PC-9 (cell line): ENCODE measurements around the gene ASIC4. TPM values are rescaled to one million over a fixed set of nuclear protein-coding genes. Genes with fewer than 3 reads are reported as not detected.

Experiments
- BruUV-seq: library from RNA; stranded (reverse); fragments of 400-500 nt; replicated peaks from 2 replicates; lab custom pipeline; 2021; lab: Mats Ljungman, UMichigan
- CTCF ChIA-PET: fragments of 300-600 bp; sonication (Branson Sonifier 250); formaldehyde crosslinking; loops from one replicate; lab custom pipeline; 2022; ENCODE audit warnings: antibody characterized with exemption; lab: Charles Lee
- POLR2A ChIA-PET: fragments of 300-600 bp; sonication (Branson Sonifier 250); formaldehyde crosslinking; loops from one replicate; lab custom pipeline; 2022; ENCODE audit warnings: antibody characterized with exemption; ENCODE audit not compliant: unreplicated experiment; lab: Charles Lee
- DNase-seq, 2 experiments: peaks; one replicate each; pipeline versions ENCODE4 v3.0.0 to v3.0.0-alpha.2; 2015 to 2022; ENCODE audit warnings: mixed read lengths in 1 of 2
- H2AFZ ChIP-seq: fragments of 200-600 bp; sonication (generic); 2 replicates; pipeline ENCODE4 v1.8.1; 2017; ENCODE audit warnings: antibody characterized with exemption
- H3F3A ChIP-seq: fragments of 200-600 bp; sonication (generic); 2 replicates; pipeline ENCODE4 v1.8.1; 2017; ENCODE audit warnings: antibody characterized with exemption, mild to moderate bottlenecking, low read depth; ENCODE audit not compliant: insufficient read depth
- H3K27ac ChIP-seq: fragments of 200-600 bp; sonication (generic); 2 replicates; pipeline ENCODE4 v1.6.1; 2016; ENCODE audit warnings: mixed run types
- H3K27me3 ChIP-seq: fragments of 200-600 bp; sonication (generic); 2 replicates; pipeline ENCODE4 v1.6.1; 2016; ENCODE audit warnings: low read depth, mixed run types; ENCODE audit not compliant: insufficient read depth
- H3K36me3 ChIP-seq: fragments of 200-600 bp; sonication (generic); 2 replicates; pipeline ENCODE4 v1.6.1; 2016; ENCODE audit warnings: low read depth, mixed run types
- H3K4me1 ChIP-seq: fragments of 200-600 bp; sonication (generic); replicated peaks from 2 replicates; pipeline ENCODE4 v1.6.1; 2016; ENCODE audit warnings: mixed run types; ENCODE audit not compliant: insufficient read depth
- H3K4me2 ChIP-seq: fragments of 200-600 bp; sonication (generic); 2 replicates; pipeline ENCODE4 v1.6.1; 2017; ENCODE audit warnings: mixed run types
- H3K4me3 ChIP-seq: fragments of 200-600 bp; sonication (generic); 2 replicates; pipeline ENCODE4 v1.6.1; 2016; ENCODE audit warnings: mixed run types
- H3K79me2 ChIP-seq: fragments of 200-600 bp; sonication (generic); 2 replicates; pipeline ENCODE4 v1.6.1; 2017; ENCODE audit warnings: low read depth, mixed run types
- H3K9me2 ChIP-seq: fragments of 200-600 bp; sonication (generic); 2 replicates; pipeline ENCODE4 v1.8.1; 2017; ENCODE audit warnings: mild to moderate bottlenecking; ENCODE audit not compliant: insufficient read depth
- H3K9me3 ChIP-seq: fragments of 200-600 bp; sonication (generic); 2 replicates; pipeline ENCODE4 v1.8.1; 2016; ENCODE audit warnings: low read depth; ENCODE audit not compliant: insufficient read depth
- H4K20me1 ChIP-seq: fragments of 200-600 bp; sonication (generic); 2 replicates; pipeline ENCODE4 v1.8.1; 2017; ENCODE audit not compliant: insufficient read depth
- CTCF ChIP-seq: fragments of 200-600 bp; sonication (generic); conservative IDR thresholded peaks from 2 replicates; pipeline ENCODE4 v1.6.1; 2017; ENCODE audit warnings: mixed run types, antibody characterized with exemption, mild to moderate bottlenecking, moderate library complexity
- EZH2 ChIP-seq: fragments of 200-600 bp; sonication (generic); IDR thresholded peaks from 2 replicates; pipeline ENCODE4 v1.8.0; 2017; ENCODE audit warnings: antibody characterized with exemption, low read depth
- intact Hi-C: fragments of 100-400 bp; cut with micrococcal nuclease; formaldehyde crosslinking; loops from one replicate; pipeline ENCODE4 v1.10.0; 2022; ENCODE audit not compliant: unreplicated experiment
- total RNA-seq: library from RNA; stranded (reverse); gene quantifications from 2 replicates; pipeline ENCODE4 v1.2.3, GENCODE V29; 2021

Gene ASIC4
- total RNA-seq, 1 experiment from 2014 or later: 0.22 TPM

GRCh38 chr2:219501849-219502248, 12.4 kb upstream of the ASIC4 start:
- ChIA-PET CTCF (no interaction called here), POLR2A (no interaction called here)
- intact Hi-C loops: no loop called here
- Histone ChIP-seq H3K9me3 (no peaks in the 10 kb centered on the region), H3F3A (peaks cover 4% of the 10 kb centered on the region; the same call in 1 of the 2 replicates), H4K20me1 (no peaks in the 10 kb centered on the region), H3K9me2 (no peaks in the 10 kb centered on the region), H3K4me1 (peaks cover 19% of the 10 kb centered on the region), H3K27me3 (no peaks in the 10 kb centered on the region), H2AFZ (no peak overlapping the region), H3K27ac (no peak overlapping the region), H3K4me2 (no peak overlapping the region), H3K4me3 (no peak overlapping the region), H3K36me3 (no peaks in the 10 kb centered on the region; the same call in 1 of the 2 replicates), H3K79me2 (peaks cover 18% of the 10 kb centered on the region; the same call in 1 of the 2 replicates)
- TF ChIP-seq EZH2 (no peak), CTCF (no peak)
- no TSS peak for BruUV-seq
- no peak for DNase-seq

GRCh38 chr2:219502618-219503017, 11.7 kb upstream of the ASIC4 start:
- Histone ChIP-seq H3K4me3 (no peak overlapping the region), H3K9me2 (no peaks in the 10 kb centered on the region), H3K27ac (no peak overlapping the region), H3K27me3 (no peaks in the 10 kb centered on the region), H3K36me3 (no peaks in the 10 kb centered on the region; the same call in 1 of the 2 replicates), H3K9me3 (no peaks in the 10 kb centered on the region), H3K4me1 (peaks cover 15% of the 10 kb centered on the region), H3K4me2 (no peak overlapping the region), H3K79me2 (peaks cover 18% of the 10 kb centered on the region; the same call in 1 of the 2 replicates), H4K20me1 (no peaks in the 10 kb centered on the region), H2AFZ (no peak overlapping the region), H3F3A (peaks cover 4% of the 10 kb centered on the region; the same call in 1 of the 2 replicates)
- POLR2A ChIA-PET: no interaction called here
- no peak for DNase-seq
- TF ChIP-seq EZH2 (no peak), CTCF (no peak)
- BruUV-seq: no TSS peak
- intact Hi-C loops: no loop called here
- CTCF ChIA-PET: no interaction called here

GRCh38 chr2:219505585-219505984, 8.7 kb upstream of the ASIC4 start:
- Histone ChIP-seq H3K4me2 (no peak overlapping the region), H3K27ac (no peak overlapping the region), H3K4me1 (no peaks in the 10 kb centered on the region), H3K9me3 (no peaks in the 10 kb centered on the region), H3K36me3 (no peaks in the 10 kb centered on the region; the same call in 1 of the 2 replicates), H3F3A (no peaks in the 10 kb centered on the region), H3K9me2 (no peaks in the 10 kb centered on the region), H3K4me3 (no peak overlapping the region), H2AFZ (no peak overlapping the region), H3K79me2 (peaks cover 1% of the 10 kb centered on the region; the same call in 1 of the 2 replicates), H4K20me1 (no peaks in the 10 kb centered on the region), H3K27me3 (peaks cover 5% of the 10 kb centered on the region; the same call in 1 of the 2 replicates)
- ChIA-PET CTCF (no interaction called here), POLR2A (no interaction called here)
- BruUV-seq: no TSS peak
- intact Hi-C loops: no loop called here
- no peak for DNase-seq
- TF ChIP-seq CTCF (no peak), EZH2 (no peak)
